Esophagus squamous epithelium (tissue), 5 donors: ENCODE data around the gene ASB2. TPM values are rescaled to one million over a fixed set of nuclear protein-coding genes. Genes with fewer than 3 reads are reported as not detected.
A peak's percentile ranks its signal among the peaks of the same experiment; 100 is the strongest.

Experiments used
- DNase-seq: peaks from one replicate; lab custom pipeline; 2025; lab: John Stamatoyannopoulos, UW
- H3K27ac ChIP-seq, 4 donors: fragments of 200-600 bp; sonication (generic); one replicate each; pipeline ENCODE4 v1.5.1; 2016 to 2019; ENCODE audit warnings: mild to moderate bottlenecking in 1 of 4
- H3K27me3 ChIP-seq, 4 donors: fragments of 200-600 bp; sonication (generic); 1 replicate in 3 of 4; 2 replicates in 1 of 4; pipeline versions ENCODE4 v1.5.1 to v1.6.0; 2017 to 2021; ENCODE audit warnings: antibody characterized with exemption in 1 of 4
- H3K36me3 ChIP-seq, 3 donors: fragments of 200-600 bp; sonication (generic); one replicate each; pipeline ENCODE4 v1.5.1; 2016 to 2019
- H3K4me1 ChIP-seq, 3 donors: fragments of 200-600 bp; sonication (generic); one replicate each; pipeline ENCODE4 v1.5.1; 2017 to 2019
- H3K4me3 ChIP-seq, 4 donors: fragments of 200-600 bp; sonication (generic); 1 replicate in 3 of 4; 2 replicates in 1 of 4; pipeline ENCODE4 v1.5.1; 2016 to 2019; ENCODE audit warnings: mild to moderate bottlenecking in 2 of 4, moderate library complexity in 1 of 4
- H3K9me3 ChIP-seq, 3 donors: fragments of 200-600 bp; sonication (generic); one replicate each; pipeline ENCODE4 v1.5.1; 2016 to 2019
- CTCF ChIP-seq, 6 experiments: fragments of 450-650 bp in 4 of 6; fragments of 200-600 bp in 2 of 6; sonication (generic) in 2 of 6; IDR thresholded peaks; one replicate each; pipeline ENCODE4 v1.5.1; 2016 to 2019; ENCODE audit warnings: antibody characterized with exemption in 6 of 6, mild to moderate bottlenecking in 4 of 6, moderate library complexity in 4 of 6
- POLR2A ChIP-seq, 4 donors: fragments of 450-650 bp; IDR thresholded peaks; one replicate each; pipeline ENCODE4 v1.6.1; 2017; ENCODE audit warnings: antibody characterized with exemption in 4 of 4, mild to moderate bottlenecking in 4 of 4, moderate library complexity in 3 of 4
- WGBS, 2 donors: methylation state at CpG; one replicate each; pipeline ENCODE4 v1.1.5; 2018; 5-methylcytosine and 5-hydroxymethylcytosine counted together
- intact Hi-C: fragments of 100-400 bp; cut with DNase I; formaldehyde crosslinking; loops from one replicate; pipeline ENCODE4 v1.15.0; 2022
- total RNA-seq, 4 donors: library from RNA; depleted of rRNA; stranded (reverse); fragments of >200 nt; gene quantifications; one replicate each; pipeline ENCODE4 v1.1.0, GENCODE V29; 2016
- donor health status: DM: yes; HTN: yes; CAD: no.

ASB2 gene
- total RNA-seq, 4 donors from 2014 or later, result 0.83 to 8.8 (median 3.7) TPM

DNA sequence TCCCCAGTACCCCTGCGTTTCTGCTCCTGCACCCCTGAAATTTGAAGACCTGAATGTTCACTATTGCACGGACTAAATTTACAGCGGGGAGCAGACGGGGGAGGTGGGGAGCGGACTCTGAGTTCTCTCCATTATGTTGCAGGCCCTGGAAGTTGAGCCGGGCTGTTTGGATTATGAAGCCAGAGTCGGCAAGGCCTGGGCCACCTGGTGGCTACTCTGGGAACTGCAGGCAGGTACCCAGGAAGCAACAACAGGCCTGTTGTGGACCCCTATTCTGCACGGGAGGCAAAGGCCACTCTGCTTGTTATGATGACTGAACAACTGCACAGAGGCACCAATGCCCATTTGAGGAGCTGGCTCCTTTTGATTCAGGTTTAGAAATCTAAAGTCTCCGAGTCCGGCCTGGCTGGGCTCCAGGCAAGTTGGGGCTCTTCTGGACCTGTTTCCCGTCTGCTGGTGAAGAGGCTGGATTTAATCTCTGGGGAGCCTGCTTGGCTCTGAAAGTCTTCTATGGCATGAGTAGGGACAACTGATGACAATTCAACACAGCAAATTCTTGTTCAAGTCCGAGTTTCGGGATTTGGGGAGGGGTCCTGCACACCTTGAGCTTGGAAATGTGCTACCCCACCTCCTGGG is 83.3 kb downstream of the ASB2 start:
- WGBS, 2 donors, result 21 to 60% methylated on average over 4 to 8 of the region's 13 CpGs
- no peaks in the 10 kb centered on the region for H3K36me3 ChIP-seq
- intact Hi-C loops, result loop anchor here (5.0 kb wide), 1 partner anchor 241 kb away; no protein-coding TSS in a partner anchor
- H3K4me1 ChIP-seq, result peaks cover 0 to 25% (median 7%) of the 10 kb centered on the region in 3 donors
- peak overlapping the region in 1 of 4 donors; percentile 34 for H3K4me3 ChIP-seq
- peaks cover 0 to 33% (median 0%) of the 10 kb centered on the region in 4 donors for H3K27me3 ChIP-seq
- peak overlapping the region in 3 of 4 donors; percentile 37 to 68 (median 66) for H3K27ac ChIP-seq
- no peak for DNase-seq
- H3K9me3 ChIP-seq, result no peaks in the 10 kb centered on the region
- no peak for TF ChIP-seq POLR2A (IDR thresholded peaks at IDR 0.05)
- TF ChIP-seq CTCF (IDR thresholded peaks at IDR 0.05), result peak; percentile 91 to 100 (median 94)

DNA sequence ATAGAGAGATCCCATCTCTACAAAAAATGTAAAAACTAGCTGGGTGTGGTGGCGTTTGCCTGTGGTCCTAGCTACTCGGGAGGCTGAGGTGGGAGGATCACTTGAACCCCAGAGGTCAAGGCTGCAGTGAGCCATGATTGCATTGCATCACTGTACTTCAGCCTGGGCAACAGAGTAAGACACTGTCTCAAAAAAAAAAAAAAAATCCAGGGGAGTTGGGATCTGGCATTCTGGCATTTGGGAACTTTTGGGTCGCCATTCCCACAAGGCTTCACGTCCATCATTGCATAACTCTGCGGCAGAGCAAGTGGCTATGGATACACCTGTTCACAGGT is 83.9 kb downstream of the ASB2 start:
- no peak for DNase-seq
- Histone ChIP-seq H3K4me1 (peaks cover 0 to 25% (median 7%) of the 10 kb centered on the region in 3 donors), H3K4me3 (no peak overlapping the region), H3K9me3 (no peaks in the 10 kb centered on the region), H3K36me3 (no peaks in the 10 kb centered on the region), H3K27ac (peak overlapping the region in 2 of 4 donors; percentile 66 to 68), H3K27me3 (peaks cover 0 to 36% (median 0%) of the 10 kb centered on the region in 4 donors)
- 49 to 64% methylated on average over 5 of the region's 5 CpGs for WGBS, 2 donors
- intact Hi-C loops, result loop anchor here (5.0 kb wide), 1 partner anchor 240 kb away; no protein-coding TSS in a partner anchor
- TF ChIP-seq CTCF (IDR thresholded peaks at IDR 0.05) (no peak), POLR2A (IDR thresholded peaks at IDR 0.05) (no peak)

DNA sequence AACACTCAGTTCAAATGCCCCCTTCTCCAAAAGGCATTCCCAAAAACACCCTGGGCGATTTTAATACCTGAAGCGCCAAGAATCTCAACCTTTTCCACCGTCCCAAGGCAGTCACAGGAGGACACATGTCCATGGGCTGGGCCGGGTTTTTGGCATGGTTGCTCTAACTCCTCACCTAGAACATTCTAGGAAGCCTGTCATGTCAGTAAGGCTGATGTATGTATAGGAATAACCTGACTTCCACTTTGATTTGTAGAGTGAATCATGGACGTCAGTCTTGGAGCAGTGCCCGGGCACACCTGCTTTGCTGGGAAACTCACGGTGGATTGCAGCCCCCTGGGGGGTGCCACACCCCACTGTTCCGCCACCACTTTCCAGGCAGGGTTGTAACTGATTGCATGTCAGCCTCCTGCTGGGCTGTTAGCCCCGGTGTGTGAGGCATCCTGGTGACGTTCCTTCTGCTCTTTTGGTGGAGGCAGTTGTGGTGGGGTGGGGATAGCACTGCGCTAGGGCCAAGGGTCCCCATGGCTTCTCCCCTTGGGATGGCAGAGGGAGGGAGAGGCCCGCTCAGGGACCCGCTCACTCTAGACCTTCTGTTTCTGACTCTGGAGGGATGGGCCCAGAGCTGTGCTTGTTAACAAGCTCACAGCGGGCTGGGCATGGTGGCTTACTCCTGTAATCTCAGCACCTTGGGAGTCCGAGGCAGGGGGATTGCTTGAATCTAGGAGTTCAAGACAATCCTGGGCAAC is 84.4 kb downstream of the ASB2 start:
- intact Hi-C loops, result loop anchor here (5.0 kb wide), 1 partner anchor 240 kb away; no protein-coding TSS in a partner anchor

DNA sequence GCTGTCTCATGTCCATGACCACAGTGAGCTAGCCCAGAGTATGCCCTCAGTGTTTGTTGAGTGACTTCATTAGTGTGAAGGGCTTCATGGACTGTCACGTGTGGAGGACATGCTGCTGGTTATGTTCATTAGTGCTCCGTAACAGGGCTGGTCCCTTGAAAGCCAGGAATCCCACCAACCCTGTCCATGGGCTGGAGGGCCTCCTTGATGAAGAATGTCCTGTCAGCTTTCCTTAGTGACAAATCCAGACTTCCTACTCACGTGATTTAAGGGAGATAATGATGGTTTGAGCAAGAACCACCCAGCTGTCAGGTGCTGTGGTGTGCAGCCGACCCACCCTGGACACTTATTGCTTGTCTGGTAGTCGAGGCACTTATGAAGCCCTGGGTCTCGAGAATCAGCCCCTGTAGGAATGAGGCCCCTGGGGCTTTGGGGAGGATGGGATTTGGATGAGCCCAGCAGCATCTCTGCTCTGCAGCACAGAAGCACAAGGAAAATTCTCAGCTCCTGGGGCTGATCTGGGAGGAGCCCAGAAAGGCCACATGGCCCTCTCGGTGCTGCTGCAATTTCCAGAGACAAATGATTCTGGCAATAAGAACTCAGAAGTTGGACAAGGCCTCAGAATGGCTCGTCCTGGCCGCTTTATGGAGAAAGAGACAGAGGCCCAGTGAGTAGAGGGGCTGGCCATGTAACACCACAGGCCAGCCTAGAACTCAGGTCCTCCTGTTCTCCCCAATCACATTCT is 86.5 kb downstream of the ASB2 start:
- H3K9me3 ChIP-seq, result no peaks in the 10 kb centered on the region
- peak overlapping the region in 3 of 4 donors; percentile 48 to 68 (median 59) for H3K27ac ChIP-seq
- no peak overlapping the region for H3K4me3 ChIP-seq
- H3K27me3 ChIP-seq, result peaks cover 0 to 40% (median 0%) of the 10 kb centered on the region in 4 donors
- intact Hi-C loops, result loop anchor here (5.0 kb wide), 1 partner anchor 238 kb away; no protein-coding TSS in a partner anchor
- DNase-seq, result no peak
- H3K4me1 ChIP-seq, result peaks cover 0 to 25% (median 7%) of the 10 kb centered on the region in 3 donors
- TF ChIP-seq CTCF (IDR thresholded peaks at IDR 0.05) (no peak), POLR2A (IDR thresholded peaks at IDR 0.05) (no peak)
- WGBS, 2 donors, result 52% methylated on average over 2 of the region's 9 CpGs; no CpG with 5 or more reads in 1 of the 2 donors
- H3K36me3 ChIP-seq, result no peaks in the 10 kb centered on the region

More for the DNA sequence above, 84.4 kb downstream of the ASB2 start:
- Histone ChIP-seq H3K27ac (no peak overlapping the region), H3K9me3 (no peaks in the 10 kb centered on the region), H3K4me1 (peaks cover 0 to 25% (median 7%) of the 10 kb centered on the region in 3 donors), H3K36me3 (no peaks in the 10 kb centered on the region), H3K4me3 (no peak overlapping the region), H3K27me3 (peaks cover 0 to 36% (median 0%) of the 10 kb centered on the region in 4 donors)
- DNase-seq, result no peak
- TF ChIP-seq CTCF (IDR thresholded peaks at IDR 0.05) (no peak), POLR2A (IDR thresholded peaks at IDR 0.05) (no peak)
- 35 to 64% methylated on average over 6 of the region's 15 CpGs for whole genome bisulfite sequencing, 2 donors
